Astrocyte (in vitro differentiated cells and primary cell): ENCODE measurements around the gene DLK1.

Source experiments
- CTCF ChIP-seq: IDR thresholded peaks from 2 replicates; pipeline ENCODE4 v1.5.1; 2011; ENCODE audit warnings: low read depth, mild to moderate bottlenecking, inconsistent platforms, low read length, moderate library complexity; ENCODE audit not compliant: insufficient read depth
- EZH2 ChIP-seq: IDR thresholded peaks from 2 replicates; pipeline ENCODE4 v1.6.1; 2012; ENCODE audit warnings: mild to moderate bottlenecking, low read length, inconsistent platforms; ENCODE audit not compliant: insufficient read depth

GRCh38 chr14:100710826-100711462, 15.7 kb upstream of the DLK1 start:
- no peak for TF ChIP-seq CTCF
- no peak for TF ChIP-seq EZH2
